K562 (cell line): ENCODE data around the gene MN1. TPM values are rescaled to one million over a fixed set of nuclear protein-coding genes. Genes with fewer than 3 reads are reported as not detected.

Experiments used
- ARID1B ChIP-seq: fragments of 450-650 bp; IDR thresholded peaks from 2 replicates; pipeline ENCODE4 v1.6.1; 2016; ENCODE audit warnings: antibody characterized with exemption, mild to moderate bottlenecking, inconsistent platforms
- ASH1L ChIP-seq: fragments of 450-650 bp; IDR thresholded peaks from 2 replicates; pipeline ENCODE4 v1.6.1; 2018; ENCODE audit warnings: borderline replicate concordance, mild to moderate bottlenecking, low read depth; ENCODE audit not compliant: partially characterized antibody
- CBX5 ChIP-seq: IDR thresholded peaks from 2 replicates; pipeline ENCODE4 v1.6.1; 2014; ENCODE audit warnings: low read depth, borderline replicate concordance
- DDX20 ChIP-seq: fragments of 450-650 bp; IDR thresholded peaks from 2 replicates; pipeline ENCODE4 v1.6.1; 2016; ENCODE audit warnings: missing genetic modification characterization, low read depth, mild to moderate bottlenecking, missing compliant biosample characterization, moderate library complexity
- ETV5 ChIP-seq: sonication (generic); formaldehyde crosslinking; IDR thresholded peaks from 2 replicates; pipeline ENCODE4 v1.4.0; 2020; ENCODE audit warnings: low read depth, mild to moderate bottlenecking, missing genetic modification reagents
- FOXK2 ChIP-seq, 2 experiments: fragments of 450-650 bp; IDR thresholded peaks in 1 of 2; conservative IDR thresholded peaks in 1 of 2; 2 replicates each; pipeline ENCODE4 v1.6.1; 2016; ENCODE audit warnings: low read depth in 2 of 2, mild to moderate bottlenecking in 1 of 2
- FOXM1 ChIP-seq, 2 experiments: fragments of 450-650 bp in 1 of 2; sonication (generic) in 1 of 2; formaldehyde crosslinking in 1 of 2; IDR thresholded peaks; 2 replicates each; pipeline versions ENCODE4 v1.6.1 to v1.9.0; 2017 to 2022; ENCODE audit warnings: low read depth in 2 of 2, mild to moderate bottlenecking in 2 of 2, missing genetic modification reagents in 1 of 2, moderate library complexity in 1 of 2
- FUS ChIP-seq: fragments of 200-400 bp; formaldehyde crosslinking; optimal IDR thresholded peaks from 2 replicates; pipeline ENCODE3; 2017; ENCODE audit warnings: low read depth, low read length
- KLF6 ChIP-seq: fragments of 250-450 bp; sonication (Bioruptor Pico); IDR thresholded peaks from 2 replicates; pipeline ENCODE4 v1.4.0; 2020; ENCODE audit warnings: mild to moderate bottlenecking, moderate library complexity, borderline replicate concordance
- MCM3 ChIP-seq: fragments of 450-650 bp; IDR thresholded peaks from 2 replicates; pipeline ENCODE4 v1.6.1; 2016
- MEIS2 ChIP-seq: fragments of 450-650 bp; IDR thresholded peaks from 2 replicates; pipeline ENCODE4 v1.6.1; 2014; ENCODE audit warnings: mild to moderate bottlenecking; ENCODE audit not compliant: partially characterized antibody
- NCOA2 ChIP-seq, 2 experiments: fragments of 450-650 bp; IDR thresholded peaks; 2 replicates each; pipeline ENCODE4 v1.6.1; 2018; ENCODE audit warnings: mild to moderate bottlenecking in 2 of 2, moderate library complexity in 1 of 2; ENCODE audit not compliant: partially characterized antibody in 2 of 2
- NFATC3 ChIP-seq: fragments of 450-650 bp; IDR thresholded peaks from 2 replicates; pipeline ENCODE4 v1.6.1; 2017; ENCODE audit warnings: mild to moderate bottlenecking
- RBM17 ChIP-seq: fragments of 200-400 bp; formaldehyde crosslinking; IDR thresholded peaks from 2 replicates; pipeline ENCODE4 v1.6.1; 2017; ENCODE audit warnings: low read depth, mild to moderate bottlenecking, low read length, borderline replicate concordance
- RCOR1 ChIP-seq, 2 experiments: IDR thresholded peaks; 2 replicates each; pipeline ENCODE4 v1.6.1; 2012; ENCODE audit warnings: low read depth in 2 of 2, low read length in 2 of 2, borderline replicate concordance in 1 of 2, improper control_type of control experiment in 1 of 2
- RFX7 ChIP-seq: fragments of 250-450 bp; sonication (Bioruptor Pico); IDR thresholded peaks from 2 replicates; pipeline ENCODE4 v1.5.1; 2021; ENCODE audit warnings: mild to moderate bottlenecking
- RHOXF2B ChIP-seq: fragments of 250-450 bp; sonication (Bioruptor Pico); conservative IDR thresholded peaks from 2 replicates; pipeline ENCODE4 v1.5.1; 2021
- SIRT6 ChIP-seq: IDR thresholded peaks from one replicate; pipeline ENCODE4 v1.6.1; 2012; ENCODE audit warnings: low read depth, mild to moderate bottlenecking, control low read depth, inconsistent platforms, low read length, moderate library complexity
- SMAD1 ChIP-seq: fragments of 150-350 bp; IDR thresholded peaks from 2 replicates; pipeline ENCODE4 v1.6.1; 2014; ENCODE audit warnings: low read length, low read depth; ENCODE audit not compliant: partially characterized antibody
- TEAD4 ChIP-seq, 2 experiments: sonication (generic) in 1 of 2; formaldehyde crosslinking in 1 of 2; IDR thresholded peaks; 2 replicates each; pipeline versions ENCODE4 v1.6.1 to v1.8.0; 2012 to 2022; ENCODE audit warnings: borderline replicate concordance in 1 of 2, inconsistent platforms in 1 of 2, low read length in 1 of 2, mild to moderate bottlenecking in 1 of 2, missing genetic modification reagents in 1 of 2
- TSC22D4 ChIP-seq: fragments of 450-650 bp; IDR thresholded peaks from 2 replicates; pipeline ENCODE4 v1.6.1; 2016; ENCODE audit warnings: missing genetic modification characterization, missing biosample characterization, control low read depth
- ZBTB1 ChIP-seq: sonication (generic); formaldehyde crosslinking; IDR thresholded peaks from 2 replicates; pipeline ENCODE4 v1.8.1; 2023; ENCODE audit warnings: missing genetic modification reagents, low read depth, mild to moderate bottlenecking, borderline replicate concordance
- ZNF24 ChIP-seq: fragments of 450-650 bp; IDR thresholded peaks from 2 replicates; pipeline ENCODE4 v1.6.1; 2016
- ZZZ3 ChIP-seq: fragments of 450-650 bp; IDR thresholded peaks from 2 replicates; pipeline ENCODE4 v1.6.1; 2016; ENCODE audit warnings: antibody characterized with exemption, mild to moderate bottlenecking, moderate library complexity
- polyA plus RNA-seq, 8 experiments: library from polyadenylated mRNA; depleted of rRNA in 4 of 8; stranded (reverse) in 5 of 8; unstranded in 3 of 8; fragments of >200 nt; fragmentation: Nextera tagmentation in 2 of 8; fragmentation: Illumina TruSeq in 1 of 8; extraction: Ambion mirVana in 2 of 8; extraction: Trizol in 1 of 8; gene quantifications; 2 replicates each; pipeline versions ENCODE4 v1.2.1 to v1.2.3, GENCODE V29; 2011 to 2014; ENCODE audit warnings: inconsistent platforms in 1 of 8, missing spikeins in 1 of 8
- total RNA-seq, 7 experiments: library from RNA; depleted of rRNA in 6 of 7; stranded (reverse); fragments of >200 nt in 6 of 7; fragmentation: Illumina TruSeq in 2 of 7; extraction: Trizol in 2 of 7; gene quantifications; 2 replicates each; pipeline versions ENCODE4 v1.2.1 to v1.2.3, GENCODE V29; 2011 to 2021; ENCODE audit warnings: low replicate concordance in 1 of 7
- TF ChIP-seq, protein P1 (sequence below): sonication (generic); formaldehyde crosslinking; IDR thresholded peaks from 2 replicates; pipeline ENCODE4 v1.8.0; 2023; ENCODE audit warnings: mild to moderate bottlenecking, missing genetic modification reagents
- TF ChIP-seq, protein P2 (sequence below): sonication (generic); formaldehyde crosslinking; IDR thresholded peaks from 2 replicates; pipeline ENCODE4 v1.8.0; 2023; ENCODE audit warnings: mild to moderate bottlenecking, missing genetic modification reagents

The MN1 gene
- total and polyA plus RNA-seq, 9 of the 15 experiments (the other 6 are each of a cell fraction or from before 2014, with no cell fraction given) = under 0.01 to 0.05 (median 0.03) TPM; not detected in 5

DNA sequence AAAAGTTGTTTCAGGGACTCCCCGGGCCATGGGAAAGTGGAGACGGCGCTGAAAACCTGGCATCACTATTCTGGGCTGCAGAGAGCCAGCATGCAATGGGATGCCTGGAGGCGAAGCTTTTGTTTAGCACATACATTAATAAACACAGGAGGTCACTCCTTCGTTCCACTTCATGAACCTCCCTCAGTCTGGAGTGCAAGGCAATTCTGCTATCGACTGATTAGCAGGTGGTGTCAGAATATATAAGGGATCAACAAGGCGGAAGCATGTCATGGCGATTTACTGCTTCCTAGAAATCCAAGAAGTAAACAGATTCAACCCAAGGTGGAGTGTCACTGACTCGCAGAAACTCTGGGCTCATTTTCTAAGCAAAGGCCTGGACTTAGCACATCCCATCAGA lies 45.4 kb upstream of the MN1 start (continued):
- TF ChIP-seq RHOXF2B (CRISPR knock-in tag) (no peak), ZNF24 (0 out of 2 replicates have a peak, but pooled peaks have one; percentile 30), NFATC3 (no peak), FOXM1 (IDR thresholded peaks at IDR 0.05; ENCODE audit: low read depth) (peak; percentile 16; the same call in 1 of the 2 replicates), FOXM1 (CRISPR knock-in tag; IDR thresholded peaks at IDR 0.05; ENCODE audit: low read depth) (no peak), SMAD1 (no peak), RCOR1 (IDR thresholded peaks at IDR 0.05; ENCODE audit: borderline replicate concordance in 1 of 2, low read depth in 2 of 2, low read length in 2 of 2) (peak; percentile 17 to 89; a peak in 2 of 4 replicates), TSC22D4 (tag) (no peak), KLF6 (CRISPR knock-in tag) (no peak), ZZZ3 (no peak), RFX7 (CRISPR knock-in tag) (no peak), MEIS2 (peak; percentile 99), ARID1B (peak; percentile 91), FOXK2 (conservative IDR thresholded peaks at IDR 0.05 in 1 of 2, IDR thresholded peaks at IDR 0.05 in 1 of 2; ENCODE audit: low read depth in 2 of 2) (peak; percentile 79 to 91), NCOA2 (IDR thresholded peaks at IDR 0.05; ENCODE audit: partially characterized antibody in 2 of 2) (peak in 1 of 2 experiments; percentile 25), DDX20 (tag) (no peak), SIRT6 (no peak), ZBTB1 (CRISPR knock-in tag) (no peak), ETV5 (CRISPR knock-in tag) (peak; percentile 83; the same call in 1 of the 2 replicates), RBM17 (no peak), TEAD4 (IDR thresholded peaks at IDR 0.05; ENCODE audit: low read length) (peak; percentile 79), TEAD4 (CRISPR knock-in tag; IDR thresholded peaks at IDR 0.05; ENCODE audit: borderline replicate concordance) (no peak), FUS (no peak), MCM3 (no peak), CBX5 (no peak), ASH1L (no peak)
- TF ChIP-seq, protein P1, sequence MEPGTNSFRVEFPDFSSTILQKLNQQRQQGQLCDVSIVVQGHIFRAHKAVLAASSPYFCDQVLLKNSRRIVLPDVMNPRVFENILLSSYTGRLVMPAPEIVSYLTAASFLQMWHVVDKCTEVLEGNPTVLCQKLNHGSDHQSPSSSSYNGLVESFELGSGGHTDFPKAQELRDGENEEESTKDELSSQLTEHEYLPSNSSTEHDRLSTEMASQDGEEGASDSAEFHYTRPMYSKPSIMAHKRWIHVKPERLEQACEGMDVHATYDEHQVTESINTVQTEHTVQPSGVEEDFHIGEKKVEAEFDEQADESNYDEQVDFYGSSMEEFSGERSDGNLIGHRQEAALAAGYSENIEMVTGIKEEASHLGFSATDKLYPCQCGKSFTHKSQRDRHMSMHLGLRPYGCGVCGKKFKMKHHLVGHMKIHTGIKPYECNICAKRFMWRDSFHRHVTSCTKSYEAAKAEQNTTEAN (CRISPR knock-in tag) = no peak
- TF ChIP-seq, protein P2, sequence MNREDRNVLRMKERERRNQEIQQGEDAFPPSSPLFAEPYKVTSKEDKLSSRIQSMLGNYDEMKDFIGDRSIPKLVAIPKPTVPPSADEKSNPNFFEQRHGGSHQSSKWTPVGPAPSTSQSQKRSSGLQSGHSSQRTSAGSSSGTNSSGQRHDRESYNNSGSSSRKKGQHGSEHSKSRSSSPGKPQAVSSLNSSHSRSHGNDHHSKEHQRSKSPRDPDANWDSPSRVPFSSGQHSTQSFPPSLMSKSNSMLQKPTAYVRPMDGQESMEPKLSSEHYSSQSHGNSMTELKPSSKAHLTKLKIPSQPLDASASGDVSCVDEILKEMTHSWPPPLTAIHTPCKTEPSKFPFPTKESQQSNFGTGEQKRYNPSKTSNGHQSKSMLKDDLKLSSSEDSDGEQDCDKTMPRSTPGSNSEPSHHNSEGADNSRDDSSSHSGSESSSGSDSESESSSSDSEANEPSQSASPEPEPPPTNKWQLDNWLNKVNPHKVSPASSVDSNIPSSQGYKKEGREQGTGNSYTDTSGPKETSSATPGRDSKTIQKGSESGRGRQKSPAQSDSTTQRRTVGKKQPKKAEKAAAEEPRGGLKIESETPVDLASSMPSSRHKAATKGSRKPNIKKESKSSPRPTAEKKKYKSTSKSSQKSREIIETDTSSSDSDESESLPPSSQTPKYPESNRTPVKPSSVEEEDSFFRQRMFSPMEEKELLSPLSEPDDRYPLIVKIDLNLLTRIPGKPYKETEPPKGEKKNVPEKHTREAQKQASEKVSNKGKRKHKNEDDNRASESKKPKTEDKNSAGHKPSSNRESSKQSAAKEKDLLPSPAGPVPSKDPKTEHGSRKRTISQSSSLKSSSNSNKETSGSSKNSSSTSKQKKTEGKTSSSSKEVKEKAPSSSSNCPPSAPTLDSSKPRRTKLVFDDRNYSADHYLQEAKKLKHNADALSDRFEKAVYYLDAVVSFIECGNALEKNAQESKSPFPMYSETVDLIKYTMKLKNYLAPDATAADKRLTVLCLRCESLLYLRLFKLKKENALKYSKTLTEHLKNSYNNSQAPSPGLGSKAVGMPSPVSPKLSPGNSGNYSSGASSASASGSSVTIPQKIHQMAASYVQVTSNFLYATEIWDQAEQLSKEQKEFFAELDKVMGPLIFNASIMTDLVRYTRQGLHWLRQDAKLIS (CRISPR knock-in tag) = no peak
